Coronary artery (tissue), 2 donors: ENCODE results near the gene BRD1.
A peak's percentile ranks its signal among the peaks of the same experiment; 100 is the strongest.

Experiments used
- DNase-seq: peaks from one replicate; pipeline ENCODE4 v3.0.0-alpha.2; 2017; ENCODE audit warnings: low spot score
- H3K27ac ChIP-seq, 2 donors: fragments of 200-600 bp; sonication (generic); one replicate each; pipeline ENCODE4 v1.5.1; 2016 to 2019
- H3K4me3 ChIP-seq: fragments of 200-600 bp; sonication (generic); 2 replicates; pipeline ENCODE4 v1.5.1; 2016; ENCODE audit warnings: mild to moderate bottlenecking, moderate library complexity
- TF ChIP-seq, protein P1 (sequence below): fragments of 200-600 bp; sonication (generic); IDR thresholded peaks from one replicate; pipeline ENCODE4 v1.5.1; 2019; ENCODE audit warnings: antibody characterized with exemption

BRD1 gene

DNA sequence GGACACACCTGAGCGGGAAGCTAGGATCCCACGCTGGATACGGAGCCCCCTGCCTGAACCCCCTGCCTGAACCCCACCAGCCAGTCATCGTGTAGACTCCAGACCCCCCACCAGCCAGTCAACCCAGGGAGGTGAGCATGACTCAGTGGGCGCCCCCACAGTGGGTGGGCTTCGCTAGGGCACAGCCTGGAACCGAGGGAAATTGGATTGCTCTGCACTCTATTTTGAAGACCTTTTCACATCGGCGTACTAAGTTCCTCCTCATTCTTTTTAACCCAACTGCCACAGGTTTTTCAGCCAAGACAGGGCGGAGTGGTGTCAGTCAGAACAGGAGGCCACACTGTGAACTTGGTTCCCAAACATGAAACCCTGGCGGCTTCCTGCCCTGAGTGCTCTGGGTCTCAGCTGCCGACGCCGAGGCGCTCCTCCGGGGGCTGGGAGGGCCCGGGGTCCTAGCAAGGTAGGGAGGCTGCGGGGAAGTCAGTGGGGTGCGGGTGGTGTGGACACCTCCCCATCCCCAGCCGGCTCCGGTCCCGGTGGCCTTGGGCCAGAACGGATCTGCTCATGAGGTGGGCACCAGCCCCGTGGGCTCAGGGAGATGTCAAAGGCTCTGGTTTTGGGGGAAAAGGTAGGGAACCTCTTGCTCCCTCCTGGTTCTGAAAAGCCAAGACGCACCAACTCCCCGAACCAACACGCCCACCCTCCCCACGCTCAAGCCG is 57.0 kb downstream of the BRD1 start:
- Histone ChIP-seq H3K27ac (no peak overlapping the region), H3K4me3 (no peak overlapping the region)
- DNase-seq = no peak
- TF ChIP-seq, protein P1, sequence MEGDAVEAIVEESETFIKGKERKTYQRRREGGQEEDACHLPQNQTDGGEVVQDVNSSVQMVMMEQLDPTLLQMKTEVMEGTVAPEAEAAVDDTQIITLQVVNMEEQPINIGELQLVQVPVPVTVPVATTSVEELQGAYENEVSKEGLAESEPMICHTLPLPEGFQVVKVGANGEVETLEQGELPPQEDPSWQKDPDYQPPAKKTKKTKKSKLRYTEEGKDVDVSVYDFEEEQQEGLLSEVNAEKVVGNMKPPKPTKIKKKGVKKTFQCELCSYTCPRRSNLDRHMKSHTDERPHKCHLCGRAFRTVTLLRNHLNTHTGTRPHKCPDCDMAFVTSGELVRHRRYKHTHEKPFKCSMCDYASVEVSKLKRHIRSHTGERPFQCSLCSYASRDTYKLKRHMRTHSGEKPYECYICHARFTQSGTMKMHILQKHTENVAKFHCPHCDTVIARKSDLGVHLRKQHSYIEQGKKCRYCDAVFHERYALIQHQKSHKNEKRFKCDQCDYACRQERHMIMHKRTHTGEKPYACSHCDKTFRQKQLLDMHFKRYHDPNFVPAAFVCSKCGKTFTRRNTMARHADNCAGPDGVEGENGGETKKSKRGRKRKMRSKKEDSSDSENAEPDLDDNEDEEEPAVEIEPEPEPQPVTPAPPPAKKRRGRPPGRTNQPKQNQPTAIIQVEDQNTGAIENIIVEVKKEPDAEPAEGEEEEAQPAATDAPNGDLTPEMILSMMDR = no peak

DNA sequence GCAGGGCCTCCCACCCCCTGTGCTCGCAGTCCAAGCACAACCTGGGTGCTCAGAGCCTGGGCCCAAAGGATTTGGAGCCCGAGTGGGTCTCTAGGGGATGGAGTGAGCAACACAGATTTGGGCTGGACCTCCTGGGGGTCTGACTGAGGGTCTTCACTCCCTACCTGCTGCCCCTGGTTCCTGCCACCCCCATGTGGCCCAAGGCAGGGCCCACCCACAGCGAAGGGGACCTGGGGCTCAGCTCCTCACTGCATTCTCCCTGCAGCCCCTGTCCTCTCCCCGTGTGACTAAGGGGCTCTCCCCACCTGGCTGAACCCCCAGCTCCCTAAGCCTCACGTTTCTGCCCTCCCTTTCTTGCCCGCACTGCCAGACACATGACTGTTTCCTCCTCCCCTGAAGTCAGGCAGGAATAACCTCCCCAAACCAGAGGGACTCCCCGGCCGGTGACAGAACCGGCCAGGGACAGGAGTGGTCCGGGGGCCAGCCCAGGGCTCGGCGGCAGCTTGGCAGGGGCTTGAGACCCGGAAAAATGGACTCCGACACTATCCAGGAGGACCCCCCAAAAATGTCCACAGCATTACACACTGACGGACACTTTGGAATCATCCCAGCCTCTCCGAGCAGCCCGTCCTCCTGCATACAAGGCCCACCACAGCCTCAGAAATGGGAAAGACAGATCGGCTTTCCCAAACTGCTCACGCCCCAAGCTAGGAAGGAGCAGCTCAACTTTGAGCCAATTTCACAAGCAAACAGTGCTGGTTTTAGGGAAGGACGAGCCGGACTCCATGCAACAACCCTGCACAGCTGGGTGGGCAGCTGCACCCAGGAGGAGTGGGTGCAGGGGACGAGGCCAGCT is 57.8 kb downstream of the BRD1 start:
- Histone ChIP-seq H3K4me3 (no peak overlapping the region), H3K27ac (no peak overlapping the region)
- DNase-seq = no peak
- TF ChIP-seq, protein P1 = no peak

DNA sequence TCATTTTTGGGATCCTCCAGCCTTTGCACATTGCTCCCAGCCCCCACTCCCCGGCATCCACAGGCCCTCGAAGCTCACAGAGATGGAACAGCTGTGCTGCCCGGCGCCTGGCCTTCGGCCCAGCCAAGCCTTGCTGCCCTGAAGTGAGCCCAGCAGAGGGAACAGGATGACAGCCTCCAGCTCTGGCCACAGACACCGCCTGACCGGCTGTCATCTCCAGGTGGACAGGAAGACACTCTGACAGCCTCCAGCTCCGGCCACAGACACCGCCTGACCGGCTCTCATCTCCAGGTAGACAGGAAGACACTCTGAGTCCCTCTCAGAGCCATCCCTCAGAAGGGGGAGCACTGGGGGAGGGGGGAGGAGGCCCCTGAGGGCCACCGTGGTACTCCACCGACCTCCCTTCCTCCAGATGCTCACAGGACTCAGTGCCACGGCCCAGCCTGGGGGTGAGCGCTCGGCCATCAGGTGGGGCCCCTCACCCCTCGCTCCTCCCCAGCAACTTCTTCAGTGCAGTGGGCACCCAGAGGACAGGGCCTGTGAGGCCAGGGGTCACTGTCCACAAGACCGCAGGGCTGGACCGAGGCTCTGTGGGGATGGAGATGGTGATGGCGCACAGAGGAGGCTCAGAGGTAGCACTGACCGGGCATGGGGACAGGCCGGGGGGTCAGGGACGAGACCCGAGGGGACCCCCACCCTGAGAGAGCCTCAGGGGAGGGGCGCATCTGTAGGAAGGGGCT is 58.6 kb downstream of the BRD1 start:
- H3K4me3 ChIP-seq = no peak overlapping the region
- DNase-seq = no peak
- no peak overlapping the region for H3K27ac ChIP-seq
- TF ChIP-seq, protein P1 = no peak

DNA sequence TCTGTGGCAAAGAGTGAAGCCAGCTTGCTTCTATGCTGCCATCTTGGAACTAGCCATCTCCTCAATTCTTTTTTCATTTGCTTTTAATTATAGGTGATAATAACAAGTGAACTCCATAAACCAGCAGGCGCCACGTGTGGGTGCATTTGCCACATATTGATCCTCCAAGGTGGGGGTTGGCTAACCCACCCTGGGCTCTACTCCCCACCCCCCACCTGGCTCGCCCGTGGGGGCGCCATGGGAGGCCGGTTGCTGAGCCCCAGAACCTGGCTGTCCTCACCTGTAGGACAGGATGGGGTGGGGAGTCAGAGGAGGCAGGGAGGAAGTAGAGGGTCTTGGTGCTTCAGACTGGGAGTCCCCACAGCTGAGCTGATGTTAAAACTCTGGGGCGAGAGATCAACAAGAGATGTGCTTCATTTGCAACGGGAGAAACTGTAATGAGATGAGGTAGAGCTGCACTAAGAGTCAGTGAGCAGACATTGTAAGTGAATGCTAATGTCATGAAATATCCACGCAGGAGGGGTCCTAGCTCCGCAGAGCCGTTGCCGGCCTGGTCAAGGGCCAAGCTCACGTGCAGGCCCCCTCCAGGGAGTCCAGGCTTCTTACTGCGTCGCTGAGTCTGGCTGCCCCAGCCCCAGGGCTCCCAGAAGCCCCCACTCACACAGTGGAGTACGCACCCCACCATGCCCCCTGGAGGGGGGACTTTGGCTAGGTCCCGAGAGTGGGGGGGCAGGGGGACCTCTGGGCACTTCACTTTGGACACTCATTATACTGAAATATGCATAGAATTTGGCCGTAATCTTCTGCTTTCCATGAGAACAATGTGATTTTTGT is 59.4 kb downstream of the BRD1 start:
- TF ChIP-seq, protein P1 = no peak
- Histone ChIP-seq H3K27ac (no peak overlapping the region), H3K4me3 (no peak overlapping the region)
- no peak for DNase-seq

DNA sequence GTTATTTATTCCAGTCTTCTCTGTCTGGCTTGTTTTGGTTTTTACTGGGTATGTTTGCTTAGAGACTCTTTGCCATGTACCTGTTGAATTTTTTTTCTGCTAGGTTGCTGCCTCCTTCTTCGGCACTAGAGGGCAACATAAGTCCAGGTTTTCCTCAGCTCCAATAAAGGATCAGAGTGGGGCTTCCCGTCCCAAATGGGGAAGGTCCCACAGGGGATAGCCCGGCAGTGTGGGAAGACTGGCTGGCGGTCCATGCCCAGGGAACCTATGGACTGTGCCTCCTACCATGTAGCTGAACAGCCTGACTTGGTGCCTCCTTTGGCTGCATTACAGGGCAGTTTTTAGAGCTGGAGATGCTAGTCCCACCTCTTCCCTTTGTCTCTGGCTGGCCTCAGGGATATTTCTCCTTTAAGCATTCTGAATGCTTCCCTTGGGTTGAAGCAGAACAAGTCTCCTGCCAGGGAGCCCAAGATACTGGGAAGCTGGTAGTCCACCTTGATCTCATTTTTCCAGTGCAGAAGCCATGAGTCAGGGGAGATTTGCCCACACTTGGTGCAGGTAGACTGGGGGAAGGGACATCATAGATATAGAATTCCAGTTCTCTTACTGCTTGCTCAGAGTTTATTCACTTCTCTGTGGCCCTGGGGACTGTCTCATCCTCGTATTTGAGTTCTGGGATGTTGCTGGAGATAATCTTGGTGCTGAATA is 60.2 kb downstream of the BRD1 start:
- Histone ChIP-seq H3K27ac (no peak overlapping the region), H3K4me3 (no peak overlapping the region)
- peak; percentile 61 for DNase-seq
- TF ChIP-seq, protein P1 = no peak

DNA sequence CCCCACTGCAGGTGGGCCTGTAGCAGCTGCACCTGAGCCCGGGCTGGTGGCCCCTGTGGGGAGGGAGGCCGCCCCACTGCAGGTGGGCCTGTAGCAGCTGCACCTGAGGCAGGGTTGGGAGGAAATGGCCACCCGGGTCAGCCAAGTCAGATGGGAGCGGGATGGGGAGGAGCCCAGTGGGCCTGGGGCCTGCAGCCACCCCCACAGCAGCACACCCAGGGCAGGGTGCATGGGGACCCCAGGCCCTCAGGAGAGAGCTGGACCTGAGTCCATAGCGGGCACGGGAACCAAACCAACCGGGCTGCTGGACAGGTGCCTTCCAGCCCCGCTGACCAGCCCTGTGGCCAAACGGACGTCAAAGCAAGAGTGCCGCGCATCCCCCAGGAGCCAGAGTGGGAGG is 61.7 kb downstream of the BRD1 start:
- no peak overlapping the region for H3K27ac ChIP-seq
- TF ChIP-seq, protein P1 = no peak
- no peak overlapping the region for H3K4me3 ChIP-seq
- peak; percentile 67 for DNase-seq
